GM19043 (cell line): ENCODE results near the gene NPDC1.
"Not testable (repeated sequence)": the region's sequence is repeated elsewhere in the genome, so short reads cannot be mapped to it uniquely, and the experiment has no call there.

Source experiments
- ATAC-seq: cut with Tn5 transposase; IDR thresholded peaks from one replicate; pipeline ENCODE4 v1.9.1; 2021; ENCODE audit warnings: low read depth; ENCODE audit not compliant: unreplicated experiment

Gene NPDC1

DNA sequence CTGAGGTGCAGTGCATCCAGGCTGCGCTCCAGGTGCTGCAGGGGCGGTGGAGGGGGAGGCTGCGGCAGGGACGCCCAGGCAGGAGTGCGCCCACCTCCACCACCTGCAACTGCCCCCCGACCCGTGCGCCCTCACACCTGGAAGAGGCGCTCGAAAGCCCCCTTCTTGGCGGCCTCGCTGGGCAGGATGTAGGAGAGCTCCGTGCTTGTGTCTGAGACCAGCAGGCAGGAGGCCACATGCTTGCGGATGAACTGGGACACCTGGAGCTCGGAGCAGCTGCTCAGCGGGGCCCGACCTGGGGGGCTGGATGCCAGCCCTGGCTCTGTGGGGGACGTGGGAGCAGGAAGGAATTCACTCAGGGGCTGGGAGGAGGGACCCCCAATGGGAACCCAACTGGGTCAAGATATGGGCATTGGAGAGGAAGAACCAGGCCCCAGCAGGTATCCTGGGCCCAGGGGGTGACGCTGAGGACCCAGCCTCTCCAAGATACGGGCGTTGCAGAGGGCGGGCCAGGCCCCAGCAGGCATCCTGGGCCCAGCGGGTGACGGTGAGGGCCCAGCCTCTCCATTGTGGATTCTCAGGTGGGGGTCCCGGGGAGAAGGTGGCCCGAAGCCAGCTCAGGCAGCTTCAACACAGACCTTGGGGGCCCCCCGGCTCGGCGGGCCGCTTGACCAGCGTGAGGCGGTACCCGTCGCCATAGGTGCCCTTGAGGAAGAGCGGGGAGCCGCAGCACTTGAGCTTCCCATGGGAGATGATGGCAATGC, 31.0 kb downstream of the NPDC1 start:
- ATAC-seq: no peak

GRCh38 chr9:137014166-137014565, 31.8 kb downstream of the NPDC1 start:
- ATAC-seq: no peak

GRCh38 chr9:137013571-137013940, 32.4 kb downstream of the NPDC1 start:
- no peak for ATAC-seq

DNA sequence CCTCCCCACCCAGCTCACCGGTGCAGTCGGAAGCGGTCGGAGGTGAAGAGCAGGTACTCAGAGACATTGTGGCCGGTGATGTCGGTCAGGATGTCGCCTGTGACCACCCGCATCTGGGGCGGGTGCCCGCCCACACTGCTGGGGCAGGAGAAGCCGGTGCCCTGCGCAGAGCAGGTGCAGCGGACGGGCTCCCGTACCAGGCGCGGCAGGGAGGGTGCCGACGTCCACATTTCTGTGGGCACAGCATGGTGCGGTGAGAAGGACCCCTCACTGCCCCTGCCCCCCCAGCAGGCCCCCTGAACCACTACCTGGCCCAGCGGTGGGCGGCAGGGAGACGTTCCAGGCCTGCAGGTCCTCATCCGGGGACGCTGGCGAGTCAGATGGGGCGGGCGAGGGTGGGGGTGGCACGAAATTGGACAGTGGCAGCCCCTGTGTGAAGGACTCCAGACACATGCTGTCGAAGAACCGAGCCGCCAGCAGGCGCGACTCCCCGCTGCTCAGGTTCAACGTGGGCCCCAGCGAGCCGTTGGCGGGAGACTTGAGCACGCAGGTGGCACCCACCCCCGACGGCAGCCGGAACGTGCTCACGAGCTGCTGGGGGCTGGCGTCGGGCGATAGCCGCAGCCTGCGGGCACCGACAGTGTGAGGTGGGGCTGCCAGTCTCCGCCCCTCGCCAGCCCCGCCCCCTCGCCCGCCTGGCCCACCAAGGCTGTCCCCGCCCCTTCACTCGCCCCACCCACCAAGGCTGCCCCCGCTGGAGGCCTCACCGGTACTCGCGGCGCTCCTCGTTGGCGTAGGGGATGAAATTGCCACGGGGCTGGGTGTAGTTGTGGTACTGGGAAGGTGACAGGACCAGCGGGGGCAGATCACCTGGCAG, 33.0 kb downstream of the NPDC1 start:
- no peak for ATAC-seq

GRCh38 chr9:137011907-137012675, 33.9 kb downstream of the NPDC1 start:
- ATAC-seq: no peak

DNA sequence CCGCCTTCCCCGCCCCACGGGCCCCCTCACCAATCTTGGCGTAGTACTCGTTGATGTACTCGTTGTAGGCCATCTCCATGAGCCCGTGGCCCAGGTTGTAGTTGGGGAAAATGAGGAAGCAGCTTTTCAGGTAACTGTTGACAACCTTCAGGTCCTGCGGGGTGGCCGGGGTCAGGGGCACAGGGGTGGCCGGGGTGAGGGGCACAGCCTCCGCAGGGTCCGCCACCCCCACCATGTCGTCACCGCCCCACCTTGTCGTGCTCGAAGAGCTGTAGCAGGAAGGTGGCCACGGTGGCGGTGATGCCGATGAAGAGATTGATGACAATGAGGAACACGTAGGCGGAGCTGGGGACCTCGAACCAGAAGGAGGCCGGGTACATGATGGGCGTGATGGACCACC, 34.8 kb downstream of the NPDC1 start:
- no peak for ATAC-seq

DNA sequence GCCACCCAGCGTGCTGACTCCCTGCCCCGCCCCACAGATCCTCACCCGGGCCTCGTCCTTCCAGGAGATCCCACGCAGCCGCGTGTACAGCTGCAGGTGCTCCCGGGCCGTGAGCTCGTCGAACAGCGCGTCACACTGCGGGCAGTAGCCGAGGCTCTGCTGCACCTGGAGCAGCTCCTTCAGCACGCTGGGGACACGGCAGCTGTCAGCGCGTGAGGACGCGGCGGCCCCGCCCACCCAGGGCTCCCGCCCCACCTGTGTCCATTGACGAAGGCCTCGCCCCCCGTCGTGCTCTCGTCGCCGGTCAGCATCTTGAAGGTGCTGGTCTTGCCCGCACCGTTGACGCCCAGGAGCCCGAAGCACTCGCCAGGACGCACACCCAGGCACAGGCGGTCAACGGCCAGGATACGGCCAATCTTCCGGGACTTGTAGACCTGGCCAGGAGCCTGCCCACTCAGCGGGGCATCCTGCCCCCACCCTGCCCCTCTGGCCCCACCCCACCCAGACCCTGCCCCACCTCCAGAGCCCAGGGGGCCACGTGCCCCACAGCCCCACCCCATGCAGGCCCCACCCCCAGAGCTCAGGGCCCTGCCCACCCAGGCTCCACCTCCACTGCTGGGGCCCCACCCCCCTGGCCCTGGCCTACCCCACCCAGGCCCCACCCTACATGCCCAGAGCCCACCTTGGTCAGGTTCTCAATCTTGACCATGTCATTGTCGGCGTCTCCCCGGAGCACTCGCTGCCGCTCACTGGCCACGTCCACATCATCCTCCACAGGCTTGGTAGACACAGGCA, 35.8 kb downstream of the NPDC1 start:
- no peak for ATAC-seq

- no peak for ATAC-seq
Observed at GRCh38 chr9:137009217-137009616, 36.8 kb downstream of the NPDC1 start.

DNA sequence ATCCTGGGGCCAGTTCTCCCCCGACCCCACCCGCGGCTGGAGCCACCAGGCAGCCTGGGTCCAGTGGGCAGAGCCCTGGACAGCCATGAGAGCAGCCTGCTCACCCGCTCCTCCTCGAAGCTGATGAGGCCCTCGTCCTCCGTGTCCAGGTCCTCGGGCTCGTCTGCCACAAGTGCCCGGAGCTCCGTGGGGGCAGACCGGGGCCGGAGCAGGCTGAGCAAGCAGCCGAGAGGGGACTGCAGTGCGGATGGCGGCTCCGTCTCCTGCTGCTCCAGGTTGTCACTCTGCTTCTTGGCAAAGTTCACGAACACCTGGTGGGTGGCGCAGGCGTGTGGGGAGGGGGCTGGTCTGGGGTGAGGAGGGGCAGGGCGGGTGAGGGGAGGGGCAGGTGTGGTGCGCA, 37.7 kb downstream of the NPDC1 start:
- ATAC-seq: no peak

- no peak for ATAC-seq
Observed at GRCh38 chr9:137007816-137008270, 38.1 kb downstream of the NPDC1 start.

GRCh38 chr9:137007108-137007815, 38.7 kb downstream of the NPDC1 start:
- no peak for ATAC-seq

GRCh38 chr9:137006116-137007003, 39.6 kb downstream of the NPDC1 start:
- no peak for ATAC-seq

DNA sequence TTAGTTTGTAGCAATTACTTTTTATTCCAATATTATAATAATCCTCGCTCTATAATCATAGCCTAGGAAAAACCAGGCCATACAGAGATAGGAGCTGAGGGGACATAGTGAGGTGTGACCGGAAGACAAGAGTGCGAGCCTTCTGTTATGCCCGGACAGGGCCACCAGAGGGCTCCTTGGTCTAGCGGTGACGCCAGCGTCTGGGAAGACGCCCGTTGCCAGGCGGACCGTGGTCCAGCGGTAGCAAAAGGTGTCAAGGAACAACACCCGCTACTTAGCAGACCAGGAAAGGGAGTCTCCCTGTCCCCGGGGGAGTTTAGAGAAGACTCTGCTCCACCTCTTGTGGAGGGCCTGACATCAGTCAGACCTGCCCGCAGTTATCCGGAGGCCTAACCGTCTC, 41.7 kb downstream of the NPDC1 start:
- ATAC-seq: not testable (repeated sequence)

DNA sequence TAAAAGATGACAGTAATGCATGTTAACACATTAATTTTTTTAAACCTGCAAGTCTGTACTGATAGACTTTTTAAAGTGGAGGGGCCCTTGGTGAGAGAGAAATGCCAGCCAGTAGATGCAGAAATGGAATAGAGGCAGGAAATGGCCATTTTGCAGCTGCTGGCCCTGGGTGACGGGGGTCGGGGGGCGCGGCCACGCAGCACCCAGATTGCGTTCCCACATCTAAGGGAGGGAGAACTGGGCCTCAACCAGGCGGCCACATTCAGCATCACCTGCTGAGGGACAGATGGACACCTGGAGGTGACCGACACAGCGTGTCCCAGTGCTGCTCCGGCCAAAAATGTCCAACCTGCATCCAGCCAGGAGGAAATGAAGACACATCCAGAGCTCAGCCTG, 43.3 kb downstream of the NPDC1 start:
- ATAC-seq: no peak

DNA sequence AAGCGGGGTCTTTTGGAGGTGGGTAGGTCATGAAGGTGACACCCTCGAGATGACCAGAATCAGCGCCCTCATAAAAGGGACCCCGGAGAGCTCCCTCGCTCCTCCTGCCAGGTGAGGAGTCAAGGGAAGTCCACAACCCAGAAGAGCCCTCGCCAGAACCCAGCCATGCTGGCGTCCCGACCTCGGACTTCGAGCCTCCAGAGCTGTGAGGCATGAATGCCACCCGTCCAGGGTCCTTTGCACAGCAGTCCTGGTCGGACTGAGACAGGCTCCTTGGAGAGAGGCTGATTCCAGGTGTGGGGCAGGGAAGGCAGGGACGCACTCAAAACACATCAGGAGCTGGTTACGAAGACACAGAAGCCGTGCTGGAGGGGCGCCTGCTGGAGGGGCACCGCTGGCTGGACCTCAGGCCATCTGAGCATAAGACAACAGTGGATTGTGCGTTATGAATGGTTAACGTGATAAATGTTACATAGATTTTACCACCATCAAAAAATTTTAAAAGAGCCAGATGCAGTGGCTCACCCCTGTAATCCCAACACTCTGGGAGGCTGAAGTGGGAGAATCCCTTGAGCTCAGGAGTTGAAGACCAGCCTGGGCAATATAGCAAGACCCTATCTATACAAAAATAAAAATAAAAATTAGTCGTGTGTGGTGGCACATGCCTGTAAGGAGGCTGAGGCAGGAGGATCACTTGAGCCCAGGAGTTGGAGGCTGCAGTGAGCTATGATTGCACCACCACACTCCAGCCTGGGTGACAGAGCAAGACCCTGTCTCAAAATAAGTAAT, 43.9 kb downstream of the NPDC1 start:
- no peak for ATAC-seq

- peak; percentile 67 for ATAC-seq
Observed at GRCh38 chr9:137000177-137000930, 45.6 kb downstream of the NPDC1 start.

- no peak for ATAC-seq
Observed at GRCh38 chr9:136997830-136998234, 48.1 kb downstream of the NPDC1 start.
